ENCODE results near the gene ENTPD8.
"Not testable (repeated sequence)": the region's sequence is repeated elsewhere in the genome, so short reads cannot be mapped to it uniquely, and the experiment has no call there.

DNA sequence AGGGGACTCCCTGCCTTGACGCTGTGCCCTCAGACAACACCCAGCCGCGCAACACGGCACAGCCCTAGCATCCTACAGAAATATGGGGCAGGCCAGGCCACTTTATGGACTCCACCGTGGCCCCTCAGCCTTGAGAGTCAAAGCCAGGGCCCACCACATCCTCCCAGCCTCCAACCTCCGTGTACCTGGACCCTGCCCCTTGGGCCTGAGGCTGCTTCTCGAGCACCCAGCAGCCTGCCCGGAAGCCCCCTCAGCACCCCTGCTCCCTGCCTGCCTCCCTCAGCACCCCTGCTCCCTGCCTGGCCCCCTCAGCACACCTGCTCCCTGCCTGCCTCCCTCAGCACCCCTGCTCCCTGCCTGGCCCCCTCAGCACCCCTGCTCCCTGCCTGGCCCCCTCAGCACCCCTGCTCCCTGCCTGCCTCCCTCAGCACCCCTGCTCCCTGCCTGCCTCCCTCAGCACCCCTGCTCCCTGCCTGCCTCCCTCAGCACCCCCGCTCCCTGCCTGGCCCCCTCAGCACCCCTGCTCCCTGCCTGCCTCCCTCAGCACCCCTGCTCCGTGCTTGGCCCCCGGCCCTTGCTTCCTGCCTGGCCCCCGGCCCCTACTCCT is 54.5 kb downstream of the ENTPD8 start:
- TF ChIP-seq, protein P1, sequence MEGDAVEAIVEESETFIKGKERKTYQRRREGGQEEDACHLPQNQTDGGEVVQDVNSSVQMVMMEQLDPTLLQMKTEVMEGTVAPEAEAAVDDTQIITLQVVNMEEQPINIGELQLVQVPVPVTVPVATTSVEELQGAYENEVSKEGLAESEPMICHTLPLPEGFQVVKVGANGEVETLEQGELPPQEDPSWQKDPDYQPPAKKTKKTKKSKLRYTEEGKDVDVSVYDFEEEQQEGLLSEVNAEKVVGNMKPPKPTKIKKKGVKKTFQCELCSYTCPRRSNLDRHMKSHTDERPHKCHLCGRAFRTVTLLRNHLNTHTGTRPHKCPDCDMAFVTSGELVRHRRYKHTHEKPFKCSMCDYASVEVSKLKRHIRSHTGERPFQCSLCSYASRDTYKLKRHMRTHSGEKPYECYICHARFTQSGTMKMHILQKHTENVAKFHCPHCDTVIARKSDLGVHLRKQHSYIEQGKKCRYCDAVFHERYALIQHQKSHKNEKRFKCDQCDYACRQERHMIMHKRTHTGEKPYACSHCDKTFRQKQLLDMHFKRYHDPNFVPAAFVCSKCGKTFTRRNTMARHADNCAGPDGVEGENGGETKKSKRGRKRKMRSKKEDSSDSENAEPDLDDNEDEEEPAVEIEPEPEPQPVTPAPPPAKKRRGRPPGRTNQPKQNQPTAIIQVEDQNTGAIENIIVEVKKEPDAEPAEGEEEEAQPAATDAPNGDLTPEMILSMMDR (IDR thresholded peaks at IDR 0.05) = not testable (repeated sequence)
- TF ChIP-seq EP300, POLR2AphosphoS5, POLR2A (IDR thresholded peaks at IDR 0.05): not testable (repeated sequence)
